Lung microvascular endothelial cell (primary cell): ENCODE results near the gene CPXM2. TPM values are rescaled to one million over a fixed set of nuclear protein-coding genes. Genes with fewer than 3 reads are reported as not detected.

ENCODE experiments used
- DNase-seq, 2 donors: peaks; one replicate each; pipeline versions ENCODE4 v3.0.0 to v3.0.0-alpha.2; 2010; ENCODE audit warnings: low read depth in 2 of 2
- total RNA-seq: library from RNA; depleted of rRNA; stranded (reverse); fragments of >200 nt; gene quantifications from 2 replicates; pipeline ENCODE4 v1.2.1, GENCODE V29; 2014

The CPXM2 gene
- total RNA-seq, 1 donor from 2014 or later: under 0.01 TPM

GRCh38 chr10:123870260-123870659 lies 21.3 kb downstream of the CPXM2 start:
- no peak for DNase-seq

GRCh38 chr10:123869020-123869414 lies 22.6 kb downstream of the CPXM2 start:
- DNase-seq: no peak

GRCh38 chr10:123868038-123869019 lies 23.3 kb downstream of the CPXM2 start:
- no peak for DNase-seq

GRCh38 chr10:123865880-123866279 lies 25.7 kb downstream of the CPXM2 start:
- DNase-seq: no peak

- DNase-seq: no peak
Observed at GRCh38 chr10:123865350-123865749, 26.3 kb downstream of the CPXM2 start.

GRCh38 chr10:123864923-123865322 lies 26.7 kb downstream of the CPXM2 start:
- DNase-seq: no peak

DNA sequence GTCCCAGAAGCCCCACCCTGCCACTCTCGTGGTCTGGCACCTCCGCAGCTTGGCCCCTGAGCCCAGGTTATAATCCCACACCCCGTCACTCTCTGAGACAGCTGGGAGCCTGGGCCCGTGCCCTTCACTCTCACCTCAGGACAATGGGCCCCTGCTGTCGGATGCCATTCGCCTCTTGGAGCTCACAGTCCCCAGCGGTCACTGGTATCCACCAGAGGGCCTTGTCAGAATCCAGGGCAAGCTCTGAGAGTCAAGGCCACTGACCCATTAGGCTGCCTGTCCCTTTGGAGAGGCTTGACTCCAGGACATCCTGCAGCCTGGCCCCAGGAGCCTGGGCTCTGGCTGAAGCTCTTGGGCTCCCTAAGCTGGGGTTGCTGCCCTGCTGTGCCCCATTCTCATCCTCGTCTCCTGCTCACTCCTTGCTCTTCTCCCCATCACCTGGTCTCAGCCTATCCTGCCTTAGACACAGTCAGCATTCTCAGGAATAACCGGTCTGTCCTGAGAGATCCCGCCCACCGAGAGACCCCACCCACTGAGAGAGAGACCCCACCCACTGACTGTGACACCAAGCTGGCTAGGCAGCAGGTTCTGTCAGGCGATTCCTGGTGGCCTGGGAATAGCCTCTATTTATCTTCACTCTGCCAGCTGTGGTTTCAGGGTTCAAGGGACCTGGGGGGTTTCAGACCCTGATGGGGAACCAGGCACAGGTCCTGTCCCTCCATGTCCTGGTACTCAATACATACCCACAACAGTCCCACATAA lies 27.7 kb downstream of the CPXM2 start:
- DNase-seq: no peak

DNA sequence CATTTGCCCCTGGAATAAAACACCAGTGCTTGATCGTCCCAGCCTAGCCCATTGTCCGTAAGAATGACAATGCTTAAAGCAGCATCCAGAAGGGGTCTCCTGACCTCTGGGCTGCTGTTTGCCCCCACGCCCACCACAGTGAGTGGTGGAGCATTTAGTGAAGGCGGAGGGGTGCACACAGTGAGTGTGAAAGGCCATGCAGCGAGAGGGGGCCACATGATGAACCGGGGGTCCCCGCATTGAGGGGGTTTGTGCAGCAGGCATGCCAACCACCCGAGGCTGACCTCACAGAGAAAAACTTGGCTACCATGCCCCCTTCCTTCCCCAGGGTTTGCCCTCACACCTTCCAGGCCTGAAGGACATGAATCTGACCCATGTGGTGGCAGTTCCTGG lies 28.4 kb downstream of the CPXM2 start:
- no peak for DNase-seq

DNA sequence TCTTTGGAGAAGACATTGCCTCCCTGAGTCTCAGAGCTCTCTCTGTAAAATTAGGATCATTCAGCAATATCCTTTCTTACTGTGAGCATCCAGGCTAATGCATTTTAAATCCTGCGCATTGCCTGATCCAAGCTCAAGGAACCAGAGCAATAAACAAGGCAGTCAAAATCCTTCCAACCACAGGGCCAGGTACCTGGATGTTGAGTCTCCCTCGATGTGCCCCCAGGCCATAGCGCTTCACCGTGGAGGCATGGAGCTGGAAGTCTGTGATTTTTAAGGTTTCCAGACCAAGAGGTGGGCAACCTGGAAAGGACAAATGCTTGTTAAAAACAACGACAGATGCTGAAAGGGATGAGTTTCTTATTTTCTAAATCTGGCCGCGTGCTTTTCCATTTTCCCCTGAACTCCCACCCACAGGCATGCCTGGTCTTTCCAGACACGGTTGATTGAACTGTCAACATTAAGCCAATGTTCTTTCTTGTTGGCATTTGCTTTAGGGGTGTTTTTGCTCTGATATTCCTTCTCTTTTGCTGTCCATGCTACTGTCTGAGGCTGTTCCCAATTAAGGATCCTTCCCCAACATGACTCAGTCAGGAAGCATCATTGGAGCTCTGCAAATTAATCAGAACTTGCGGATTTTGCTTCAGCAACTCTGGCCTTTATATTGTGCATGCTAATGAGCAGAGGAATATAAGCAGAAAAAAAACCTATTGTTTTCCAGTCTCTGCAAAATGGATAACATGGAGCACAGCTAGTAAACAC lies 29.0 kb downstream of the CPXM2 start:
- DNase-seq: no peak

- DNase-seq: no peak
Observed at GRCh38 chr10:123860856-123861255, 30.8 kb downstream of the CPXM2 start.

- DNase-seq: no peak
Observed at GRCh38 chr10:123860209-123860608, 31.4 kb downstream of the CPXM2 start.

- DNase-seq: no peak
Observed at GRCh38 chr10:123859653-123860050, 32.0 kb downstream of the CPXM2 start.

GRCh38 chr10:123858907-123859652 lies 32.5 kb downstream of the CPXM2 start:
- no peak for DNase-seq

DNA sequence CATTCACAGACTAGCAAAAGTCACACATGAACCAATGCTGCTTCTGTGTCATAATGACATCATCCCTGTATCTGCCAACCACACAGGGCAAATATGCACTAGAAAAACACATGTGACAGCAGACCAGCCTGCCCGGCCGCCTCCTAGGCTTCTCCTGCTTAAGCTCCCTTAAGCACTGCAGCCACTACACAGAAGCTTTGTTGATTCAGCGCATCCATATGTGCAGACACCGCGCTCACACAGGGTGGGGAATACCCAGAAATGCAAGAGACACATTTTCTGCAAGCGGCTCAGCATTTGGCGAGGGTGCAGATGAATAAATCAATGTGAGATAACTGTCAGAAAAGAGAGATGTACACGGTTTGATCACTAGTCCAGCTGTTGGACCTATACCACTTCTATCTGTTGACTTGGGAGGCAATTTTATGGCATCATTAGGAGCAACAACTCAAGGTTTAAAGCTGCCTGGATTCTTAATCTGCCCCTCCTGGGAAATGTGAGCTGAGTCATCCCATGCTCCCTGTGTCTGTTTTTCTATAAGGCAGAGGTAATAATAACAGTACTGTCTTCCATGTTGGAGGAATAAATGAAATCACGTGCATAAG lies 33.4 kb downstream of the CPXM2 start:
- DNase-seq: no peak

GRCh38 chr10:123857616-123858015 lies 34.0 kb downstream of the CPXM2 start:
- DNase-seq: no peak

GRCh38 chr10:123855008-123855684 lies 36.5 kb downstream of the CPXM2 start:
- DNase-seq: no peak

GRCh38 chr10:123854498-123854897 lies 37.1 kb downstream of the CPXM2 start:
- no peak for DNase-seq

DNA sequence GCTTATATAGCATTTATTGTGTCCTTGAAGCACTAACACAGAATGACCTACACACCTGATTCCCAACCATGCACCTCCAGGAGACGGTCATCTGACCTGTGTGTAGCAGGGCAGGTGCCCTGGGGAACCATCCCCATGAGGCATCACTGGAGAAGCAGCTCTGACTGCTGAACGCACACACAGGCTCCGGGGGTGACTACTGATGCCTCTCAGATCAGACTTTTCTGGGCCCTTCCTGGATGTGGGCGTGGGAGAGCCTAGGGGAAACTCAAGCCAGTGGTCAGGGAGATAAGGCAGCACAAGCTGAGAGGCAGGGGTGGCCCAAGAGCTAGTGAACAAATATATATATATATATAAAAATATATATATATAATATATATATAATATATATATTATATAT lies 37.6 kb downstream of the CPXM2 start:
- no peak for DNase-seq

- no peak for DNase-seq
Observed at GRCh38 chr10:123852411-123852951, 39.1 kb downstream of the CPXM2 start.
